ENCODE measurements around the gene NRP2. TPM values are rescaled to one million over a fixed set of nuclear protein-coding genes. Genes with fewer than 3 reads are reported as not detected.

The NRP2 gene
- total and polyA plus RNA-seq, 2 of the 13 experiments (the other 11 are each of a cell fraction or from before 2014, with no cell fraction given): 0.65 to 1.4 TPM

DNA sequence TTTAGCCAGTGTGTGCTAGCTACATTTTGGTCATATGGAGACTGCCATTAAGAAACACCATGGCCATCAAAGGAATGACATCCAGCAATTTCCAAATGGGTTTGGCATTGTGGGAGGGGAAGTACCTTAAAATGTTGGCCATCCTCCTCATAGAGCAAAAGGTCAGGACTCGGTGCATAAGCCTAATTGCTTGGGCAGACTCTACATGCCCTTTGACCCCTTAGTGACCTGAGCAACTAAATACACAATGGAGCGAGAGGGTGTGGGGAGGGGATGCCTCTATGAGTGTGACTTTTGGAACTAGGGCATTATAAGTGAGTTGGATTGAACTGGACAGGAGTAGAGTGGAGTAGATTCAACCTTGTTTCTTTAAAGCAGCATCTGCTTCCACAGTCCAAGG, 44.9 kb downstream of the NRP2 start (continued):
- TF ChIP-seq FOXP4 (CRISPR knock-in tag; IDR thresholded peaks at IDR 0.05) (peak; percentile 43; the same call in 1 of the 2 replicates), JDP2 (CRISPR knock-in tag; IDR thresholded peaks at IDR 0.05; ENCODE audit: borderline replicate concordance) (no peak), ZNF576 (CRISPR knock-in tag; IDR thresholded peaks at IDR 0.05) (no peak), EP300 (IDR thresholded peaks at IDR 0.05; ENCODE audit: low read depth in 2 of 2, low read length in 2 of 2) (peak in 1 of 2 experiments; percentile 19; a peak in 1 of 4 replicates), EP300 (CRISPR knock-in tag; IDR thresholded peaks at IDR 0.05; ENCODE audit: borderline replicate concordance) (no peak), ZNF430 (CRISPR knock-in tag; IDR thresholded peaks at IDR 0.05) (0 out of 2 replicates have a peak, but pooled peaks have one; percentile 18), RARA (CRISPR knock-in tag; IDR thresholded peaks at IDR 0.05) (peak; percentile 80), NR2F1 (CRISPR knock-in tag; IDR thresholded peaks at IDR 0.05) (peak; percentile 66 to 80; a peak in 3 of 4 replicates), ZNF616 (CRISPR knock-in tag; IDR thresholded peaks at IDR 0.05; ENCODE audit: low read depth) (no peak), SKI (IDR thresholded peaks at IDR 0.05; ENCODE audit: partially characterized antibody) (peak; percentile 39), ZBTB21 (CRISPR knock-in tag; IDR thresholded peaks at IDR 0.05) (no peak), DNMT1 (CRISPR knock-in tag; IDR thresholded peaks at IDR 0.05) (no peak), FOXC1 (CRISPR knock-in tag; IDR thresholded peaks at IDR 0.05; ENCODE audit: borderline replicate concordance) (no peak), TERF1 (CRISPR knock-in tag; IDR thresholded peaks at IDR 0.05) (no peak), POGZ (CRISPR knock-in tag; IDR thresholded peaks at IDR 0.05) (no peak), ZIK1 (CRISPR knock-in tag; IDR thresholded peaks at IDR 0.05; ENCODE audit: borderline replicate concordance, low read depth) (no peak), FOXO4 (CRISPR knock-in tag; conservative IDR thresholded peaks at IDR 0.05) (no peak), HNF4G (IDR thresholded peaks at IDR 0.05; ENCODE audit: borderline replicate concordance, low read depth, low read length) (peak; percentile 53; the same call in 1 of the 2 replicates), HNF4G (CRISPR knock-in tag; IDR thresholded peaks at IDR 0.05; ENCODE audit: borderline replicate concordance, low read depth) (no peak), ZNF367 (CRISPR knock-in tag; IDR thresholded peaks at IDR 0.05; ENCODE audit: borderline replicate concordance) (no peak)
- TF ChIP-seq, protein P1, sequence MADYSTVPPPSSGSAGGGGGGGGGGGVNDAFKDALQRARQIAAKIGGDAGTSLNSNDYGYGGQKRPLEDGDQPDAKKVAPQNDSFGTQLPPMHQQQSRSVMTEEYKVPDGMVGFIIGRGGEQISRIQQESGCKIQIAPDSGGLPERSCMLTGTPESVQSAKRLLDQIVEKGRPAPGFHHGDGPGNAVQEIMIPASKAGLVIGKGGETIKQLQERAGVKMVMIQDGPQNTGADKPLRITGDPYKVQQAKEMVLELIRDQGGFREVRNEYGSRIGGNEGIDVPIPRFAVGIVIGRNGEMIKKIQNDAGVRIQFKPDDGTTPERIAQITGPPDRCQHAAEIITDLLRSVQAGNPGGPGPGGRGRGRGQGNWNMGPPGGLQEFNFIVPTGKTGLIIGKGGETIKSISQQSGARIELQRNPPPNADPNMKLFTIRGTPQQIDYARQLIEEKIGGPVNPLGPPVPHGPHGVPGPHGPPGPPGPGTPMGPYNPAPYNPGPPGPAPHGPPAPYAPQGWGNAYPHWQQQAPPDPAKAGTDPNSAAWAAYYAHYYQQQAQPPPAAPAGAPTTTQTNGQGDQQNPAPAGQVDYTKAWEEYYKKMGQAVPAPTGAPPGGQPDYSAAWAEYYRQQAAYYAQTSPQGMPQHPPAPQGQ (CRISPR knock-in tag; IDR thresholded peaks at IDR 0.05; ENCODE audit: borderline replicate concordance): no peak
- TF ChIP-seq, protein P2, sequence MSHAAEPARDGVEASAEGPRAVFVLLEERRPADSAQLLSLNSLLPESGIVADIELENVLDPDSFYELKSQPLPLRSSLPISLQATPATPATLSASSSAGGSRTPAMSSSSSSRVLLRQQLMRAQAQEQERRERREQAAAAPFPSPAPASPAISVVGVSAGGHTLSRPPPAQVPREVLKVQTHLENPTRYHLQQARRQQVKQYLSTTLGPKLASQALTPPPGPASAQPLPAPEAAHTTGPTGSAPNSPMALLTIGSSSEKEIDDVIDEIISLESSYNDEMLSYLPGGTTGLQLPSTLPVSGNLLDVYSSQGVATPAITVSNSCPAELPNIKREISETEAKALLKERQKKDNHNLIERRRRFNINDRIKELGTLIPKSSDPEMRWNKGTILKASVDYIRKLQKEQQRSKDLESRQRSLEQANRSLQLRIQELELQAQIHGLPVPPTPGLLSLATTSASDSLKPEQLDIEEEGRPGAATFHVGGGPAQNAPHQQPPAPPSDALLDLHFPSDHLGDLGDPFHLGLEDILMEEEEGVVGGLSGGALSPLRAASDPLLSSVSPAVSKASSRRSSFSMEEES (CRISPR knock-in tag; IDR thresholded peaks at IDR 0.05): no peak
